Neural cell (in vitro differentiated cells): ENCODE data around the gene NPRL2. TPM values are rescaled to one million over a fixed set of nuclear protein-coding genes. Genes with fewer than 3 reads are reported as not detected.

ENCODE experiments used
- H2AFZ ChIP-seq: fragments of 200-600, 300-800 bp; sonication (generic), shearing (Covaris generic); 2 replicates; pipeline ENCODE4 v1.6.0; 2014; ENCODE audit warnings: low read depth, mild to moderate bottlenecking, antibody characterized with exemption, low read length, moderate library complexity
- H3F3A ChIP-seq: fragments of 200-600 bp; shearing (Covaris generic); 2 replicates; pipeline ENCODE4 v1.6.1; 2016; ENCODE audit warnings: mild to moderate bottlenecking, moderate library complexity, mixed read lengths, antibody characterized with exemption, low read length; ENCODE audit not compliant: insufficient read depth, poor library complexity, severe bottlenecking
- H3K27ac ChIP-seq: fragments of 200-600, 300-800 bp; sonication (generic), shearing (Covaris generic); 2 replicates; pipeline ENCODE4 v1.5.1; 2014; ENCODE audit warnings: mild to moderate bottlenecking, low read length, moderate library complexity
- H3K27me3 ChIP-seq: fragments of 300-800, 200-600 bp; sonication (generic), shearing (Covaris generic); 2 replicates; pipeline ENCODE4 v1.6.0; 2014; ENCODE audit warnings: mild to moderate bottlenecking, low read depth, low read length, moderate library complexity; ENCODE audit not compliant: insufficient read depth
- H3K36me3 ChIP-seq: fragments of 300-800, 200-600 bp; sonication (generic), shearing (Covaris generic); 2 replicates; pipeline ENCODE4 v1.5.1; 2014; ENCODE audit warnings: mild to moderate bottlenecking, antibody characterized with exemption, low read length, moderate library complexity; ENCODE audit not compliant: insufficient read depth
- H3K4me2 ChIP-seq: fragments of 300-800, 200-600 bp; sonication (generic), shearing (Covaris generic); 2 replicates; pipeline ENCODE4 v1.6.0; 2014; ENCODE audit warnings: mild to moderate bottlenecking, low read length
- H3K4me3 ChIP-seq: fragments of 300-800, 200-600 bp; sonication (generic), shearing (Covaris generic); 2 replicates; pipeline ENCODE4 v1.5.1; 2014; ENCODE audit warnings: mild to moderate bottlenecking, low read length, moderate library complexity
- H3K79me2 ChIP-seq: fragments of 200-600 bp; shearing (Covaris generic); replicated peaks from 2 replicates; pipeline ENCODE4 v1.6.0; 2014; ENCODE audit warnings: mild to moderate bottlenecking, low read length, moderate library complexity; ENCODE audit not compliant: insufficient read depth
- H3K9ac ChIP-seq: fragments of 300-800, 200-600 bp; sonication (generic), shearing (Covaris generic); 2 replicates; pipeline ENCODE4 v1.6.1; 2016; ENCODE audit warnings: mild to moderate bottlenecking, low read length, mixed read lengths
- H3K9me2 ChIP-seq: fragments of 200-600 bp; shearing (Covaris generic); 2 replicates; pipeline ENCODE4 v1.6.1; 2016; ENCODE audit warnings: mild to moderate bottlenecking, low read length, mixed read lengths; ENCODE audit not compliant: insufficient read depth
- H3K9me3 ChIP-seq: fragments of 200-600, 300-800 bp; sonication (generic), shearing (Covaris generic); 2 replicates; pipeline ENCODE4 v1.6.1; 2016; ENCODE audit warnings: mild to moderate bottlenecking, mixed run types, low read length, moderate library complexity, mixed read lengths
- H4K20me1 ChIP-seq: fragments of 200-600 bp; shearing (Covaris generic); 2 replicates; pipeline ENCODE4 v1.6.1; 2016; ENCODE audit warnings: mild to moderate bottlenecking, mixed run types; ENCODE audit not compliant: insufficient read depth
- CTCF ChIP-seq: fragments of 450-650 bp; IDR thresholded peaks from 2 replicates; pipeline ENCODE4 v1.5.1; 2014; ENCODE audit warnings: antibody characterized with exemption, mild to moderate bottlenecking, moderate library complexity; ENCODE audit not compliant: poor library complexity, severe bottlenecking
- EP300 ChIP-seq: fragments of 450-650 bp; conservative IDR thresholded peaks from 2 replicates; pipeline ENCODE4 v1.6.1; 2014; ENCODE audit warnings: antibody characterized with exemption, mild to moderate bottlenecking, moderate library complexity; ENCODE audit not compliant: poor library complexity, severe bottlenecking
- EZH2 ChIP-seq: fragments of 200-600, 300-800 bp; shearing (Covaris generic), sonication (generic); IDR thresholded peaks from 2 replicates; pipeline ENCODE4 v1.6.1; 2014; ENCODE audit warnings: antibody characterized with exemption, low read length, borderline replicate concordance, mild to moderate bottlenecking; ENCODE audit not compliant: insufficient read depth, poor library complexity, severe bottlenecking
- MXI1 ChIP-seq: fragments of 450-650 bp; conservative IDR thresholded peaks from 2 replicates; pipeline ENCODE4 v1.6.1; 2014; ENCODE audit warnings: antibody characterized with exemption, mild to moderate bottlenecking; ENCODE audit not compliant: poor library complexity, severe bottlenecking
- POLR2AphosphoS5 ChIP-seq: IDR thresholded peaks from 2 replicates; pipeline ENCODE4 v1.6.1; 2012
- RAD21 ChIP-seq: fragments of 450-650 bp; conservative IDR thresholded peaks from 2 replicates; pipeline ENCODE4 v1.6.1; 2014; ENCODE audit warnings: antibody characterized with exemption, mild to moderate bottlenecking, moderate library complexity
- SMC3 ChIP-seq: fragments of 450-650 bp; conservative IDR thresholded peaks from 2 replicates; pipeline ENCODE4 v1.6.1; 2014; ENCODE audit warnings: antibody characterized with exemption, mild to moderate bottlenecking, moderate library complexity; ENCODE audit not compliant: poor library complexity
- TAF1 ChIP-seq: IDR thresholded peaks from 2 replicates; pipeline ENCODE4 v1.6.1; 2012; ENCODE audit warnings: low read depth
- polyA plus RNA-seq: library from polyadenylated mRNA; depleted of rRNA; stranded (reverse); fragments of >200 nt; gene quantifications from 2 replicates; pipeline ENCODE4 v1.2.3, GENCODE V29; 2014
- TF ChIP-seq, protein P1 (sequence below): IDR thresholded peaks from 2 replicates; pipeline ENCODE4 v1.6.1; 2012; ENCODE audit warnings: borderline replicate concordance

Gene NPRL2
- polyA plus RNA-seq, 1 donor from 2014 or later, result 118 TPM

DNA sequence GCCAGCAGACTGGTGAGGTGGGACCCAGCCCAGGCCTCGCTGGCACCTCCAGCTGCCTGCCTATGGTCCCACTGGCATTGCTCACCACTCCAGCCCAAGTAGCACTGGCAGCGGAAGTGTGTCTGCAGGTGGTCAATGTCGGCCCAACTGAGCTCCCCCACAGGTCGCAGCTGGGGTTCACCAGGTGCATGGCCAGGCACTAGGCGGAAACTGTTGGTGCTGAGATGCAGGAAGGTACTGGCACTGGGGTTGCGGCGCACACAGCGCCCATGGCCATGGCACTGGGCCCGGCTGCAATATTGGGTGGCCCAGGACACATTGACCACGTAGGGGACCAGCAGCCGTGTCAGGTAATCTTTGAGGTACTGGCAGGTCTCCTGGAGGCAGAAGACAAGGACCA, 32.4 kb downstream of the NPRL2 start:
- Histone ChIP-seq H4K20me1 (no peaks in the 10 kb centered on the region), H3K36me3 (no peaks in the 10 kb centered on the region), H3K79me2 (peaks cover 23% of the 10 kb centered on the region), H3K27me3 (no peaks in the 10 kb centered on the region), H3K27ac (no peak overlapping the region), H3F3A (no peaks in the 10 kb centered on the region), H3K4me2 (no peak overlapping the region), H3K9ac (no peak overlapping the region), H2AFZ (no peak overlapping the region), H3K9me3 (no peaks in the 10 kb centered on the region), H3K4me3 (peak overlapping the region; percentile 93), H3K9me2 (no peaks in the 10 kb centered on the region)
- TF ChIP-seq SMC3 (no peak), RAD21 (no peak), EP300 (no peak)
- TF ChIP-seq, protein P1, sequence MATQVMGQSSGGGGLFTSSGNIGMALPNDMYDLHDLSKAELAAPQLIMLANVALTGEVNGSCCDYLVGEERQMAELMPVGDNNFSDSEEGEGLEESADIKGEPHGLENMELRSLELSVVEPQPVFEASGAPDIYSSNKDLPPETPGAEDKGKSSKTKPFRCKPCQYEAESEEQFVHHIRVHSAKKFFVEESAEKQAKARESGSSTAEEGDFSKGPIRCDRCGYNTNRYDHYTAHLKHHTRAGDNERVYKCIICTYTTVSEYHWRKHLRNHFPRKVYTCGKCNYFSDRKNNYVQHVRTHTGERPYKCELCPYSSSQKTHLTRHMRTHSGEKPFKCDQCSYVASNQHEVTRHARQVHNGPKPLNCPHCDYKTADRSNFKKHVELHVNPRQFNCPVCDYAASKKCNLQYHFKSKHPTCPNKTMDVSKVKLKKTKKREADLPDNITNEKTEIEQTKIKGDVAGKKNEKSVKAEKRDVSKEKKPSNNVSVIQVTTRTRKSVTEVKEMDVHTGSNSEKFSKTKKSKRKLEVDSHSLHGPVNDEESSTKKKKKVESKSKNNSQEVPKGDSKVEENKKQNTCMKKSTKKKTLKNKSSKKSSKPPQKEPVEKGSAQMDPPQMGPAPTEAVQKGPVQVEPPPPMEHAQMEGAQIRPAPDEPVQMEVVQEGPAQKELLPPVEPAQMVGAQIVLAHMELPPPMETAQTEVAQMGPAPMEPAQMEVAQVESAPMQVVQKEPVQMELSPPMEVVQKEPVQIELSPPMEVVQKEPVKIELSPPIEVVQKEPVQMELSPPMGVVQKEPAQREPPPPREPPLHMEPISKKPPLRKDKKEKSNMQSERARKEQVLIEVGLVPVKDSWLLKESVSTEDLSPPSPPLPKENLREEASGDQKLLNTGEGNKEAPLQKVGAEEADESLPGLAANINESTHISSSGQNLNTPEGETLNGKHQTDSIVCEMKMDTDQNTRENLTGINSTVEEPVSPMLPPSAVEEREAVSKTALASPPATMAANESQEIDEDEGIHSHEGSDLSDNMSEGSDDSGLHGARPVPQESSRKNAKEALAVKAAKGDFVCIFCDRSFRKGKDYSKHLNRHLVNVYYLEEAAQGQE, result no peak

DNA sequence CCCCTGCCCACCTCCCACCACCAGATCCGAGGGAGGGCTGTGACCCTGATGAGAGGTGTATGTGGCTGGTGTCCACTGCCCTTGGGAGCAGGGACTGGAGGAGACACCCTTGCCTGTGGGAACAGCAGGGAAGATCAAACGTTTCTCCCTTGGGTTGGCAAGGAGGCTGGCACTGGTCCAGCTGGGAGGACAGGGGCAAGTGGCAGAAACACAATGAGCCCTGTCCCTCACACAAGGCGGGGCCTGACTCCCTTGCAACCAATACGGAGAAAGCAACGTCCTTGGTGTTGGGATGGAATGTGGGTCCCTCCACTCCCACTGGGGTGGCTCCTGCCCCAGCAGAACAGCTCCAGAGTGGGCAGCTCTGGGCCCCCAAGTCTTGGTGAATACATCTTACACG, 33.3 kb downstream of the NPRL2 start:
- Histone ChIP-seq H3K27me3 (no peaks in the 10 kb centered on the region), H3K9ac (no peak overlapping the region), H3K9me3 (no peaks in the 10 kb centered on the region), H4K20me1 (no peaks in the 10 kb centered on the region), H3K36me3 (no peaks in the 10 kb centered on the region), H3K4me3 (peak overlapping the region; percentile 93), H3F3A (no peaks in the 10 kb centered on the region), H3K9me2 (no peaks in the 10 kb centered on the region), H3K79me2 (peaks cover 23% of the 10 kb centered on the region), H2AFZ (no peak overlapping the region), H3K27ac (no peak overlapping the region), H3K4me2 (no peak overlapping the region)
- TF ChIP-seq POLR2AphosphoS5, result no peak
- no peak for TF ChIP-seq MXI1
- TF ChIP-seq SMC3, result no peak
- no peak for TF ChIP-seq RAD21
- TF ChIP-seq, protein P1, result no peak
- no peak for TF ChIP-seq CTCF
- no peak for TF ChIP-seq TAF1
- TF ChIP-seq EZH2, result no peak
- TF ChIP-seq EP300, result no peak
